K562 (cell line): ENCODE measurements around the gene PRKAR1B. TPM values are rescaled to one million over a fixed set of nuclear protein-coding genes. Genes with fewer than 3 reads are reported as not detected.

Experiments used
- ATAC-seq: fragments of 200-7000 bp; cut with Tn5 transposase; 3 replicates; pipeline ENCODE4 v1.9.1; 2020; ENCODE audit warnings: moderate library complexity
- BruUV-seq: library from RNA; stranded (reverse); fragments of 400-500 nt; replicated peaks from 2 replicates; lab custom pipeline; 2021; lab: Mats Ljungman, UMichigan
- CTCF ChIA-PET: fragments of 300-600 bp; formaldehyde crosslinking; extraction: SDS; loops from one replicate; lab custom pipeline; 2021; ENCODE audit warnings: low intra/inter-chr PET ratio; lab: Yijun Ruan, JAX
- POLR2A ChIA-PET: fragments of 300-600, 350-650 bp; sonication (Branson Sonifier 250); formaldehyde crosslinking; extraction: SDS; loops from one replicate; lab custom pipeline; 2021; ENCODE audit warnings: antibody characterized with exemption, inconsistent platforms; lab: Yijun Ruan, JAX
- DNase-seq, 4 experiments: peaks; one replicate each; pipeline versions ENCODE4 v3.0.0 to v3.0.0-alpha.2; 2011 to 2018; ENCODE audit warnings: low spot score in 3 of 4, mixed read lengths in 3 of 4; ENCODE audit errors: extremely low read depth in 1 of 4
- FAIRE-seq: peaks from 2 replicates; lab custom pipeline; 2011; peaks lifted over from hg19 to GRCh38; lab: Jason Lieb, UNC
- H2AFZ ChIP-seq: 2 replicates; pipeline ENCODE4 v1.6.0; 2011; ENCODE audit warnings: low read depth, low read length, control low read depth, inconsistent platforms
- H3K27ac ChIP-seq: fragments of 200-600 bp; 3 replicates; pipeline ENCODE4 v1.8.0; 2011; ENCODE audit warnings: low read depth, mild to moderate bottlenecking, control low read depth, inconsistent platforms, low read length, moderate library complexity, mixed read lengths; ENCODE audit errors: extremely low read depth
- H3K27me3 ChIP-seq, 2 experiments: fragments of 300-600 bp in 1 of 2; 2 replicates in 1 of 2; 3 replicates in 1 of 2; pipeline versions ENCODE4 v1.6.0 to v1.8.0; 2011; ENCODE audit warnings: inconsistent platforms in 2 of 2, low read length in 2 of 2, mild to moderate bottlenecking in 1 of 2, mixed read lengths in 1 of 2, moderate library complexity in 1 of 2; ENCODE audit not compliant: control insufficient read depth in 2 of 2, insufficient read depth in 2 of 2
- H3K36me3 ChIP-seq: fragments of 300-600 bp; 3 replicates; pipeline ENCODE4 v1.8.0; 2011; ENCODE audit warnings: mild to moderate bottlenecking, low read length, inconsistent platforms; ENCODE audit not compliant: control insufficient read depth, insufficient read depth
- H3K4me1 ChIP-seq, 2 experiments: fragments of 200-600 bp in 1 of 2; replicated peaks in 1 of 2; 2 replicates in 1 of 2; 3 replicates in 1 of 2; pipeline versions ENCODE4 v1.5.1 to v1.8.0; 2011; ENCODE audit warnings: inconsistent platforms in 2 of 2, low read length in 2 of 2, mild to moderate bottlenecking in 1 of 2, mixed read lengths in 1 of 2, moderate library complexity in 1 of 2; ENCODE audit not compliant: control insufficient read depth in 2 of 2, insufficient read depth in 2 of 2
- H3K4me2 ChIP-seq: 2 replicates; pipeline ENCODE4 v1.6.1; 2011; ENCODE audit warnings: low read length, control low read depth, inconsistent platforms, mixed read lengths; ENCODE audit not compliant: insufficient read depth
- H3K4me3 ChIP-seq: fragments of 200-600 bp; sonication (generic), shearing (Covaris generic); 2 replicates; pipeline ENCODE4 v1.5.1; 2016; ENCODE audit warnings: control low read depth, inconsistent platforms
- H3K79me2 ChIP-seq: fragments of 200-600 bp; 3 replicates; pipeline ENCODE4 v1.8.0; 2011; ENCODE audit warnings: low read length, inconsistent platforms; ENCODE audit not compliant: control insufficient read depth, insufficient read depth
- H3K9ac ChIP-seq, 2 experiments: 2 replicates each; pipeline versions ENCODE4 v1.6.0 to v1.6.1; 2011; ENCODE audit warnings: low read depth in 2 of 2, low read length in 2 of 2, control low read depth in 1 of 2, inconsistent platforms in 1 of 2, mild to moderate bottlenecking in 1 of 2, mixed read lengths in 1 of 2; ENCODE audit not compliant: insufficient read depth in 1 of 2
- H3K9me1 ChIP-seq: one replicate; pipeline ENCODE4 v1.6.0; 2011; ENCODE audit warnings: inconsistent platforms, mild to moderate bottlenecking, low read length, moderate library complexity; ENCODE audit not compliant: control insufficient read depth, insufficient read depth
- H3K9me3 ChIP-seq: replicated peaks from 2 replicates; pipeline ENCODE4 v1.5.1; 2011; ENCODE audit warnings: low read depth, low read length, inconsistent platforms; ENCODE audit not compliant: control insufficient read depth, insufficient read depth
- H4K20me1 ChIP-seq: replicated peaks from 2 replicates; pipeline ENCODE4 v1.6.1; 2011; ENCODE audit warnings: low read length, inconsistent platforms, mixed read lengths; ENCODE audit not compliant: control insufficient read depth, insufficient read depth
- DDX20 ChIP-seq: fragments of 450-650 bp; IDR thresholded peaks from 2 replicates; pipeline ENCODE4 v1.6.1; 2016; ENCODE audit warnings: missing genetic modification characterization, low read depth, mild to moderate bottlenecking, missing compliant biosample characterization, moderate library complexity
- GTF2B ChIP-seq: IDR thresholded peaks from 2 replicates; pipeline ENCODE4 v1.6.1; 2011; ENCODE audit not compliant: insufficient read length; ENCODE audit errors: extremely low read depth
- PHB ChIP-seq: fragments of 250-450 bp; sonication (Bioruptor Pico); IDR thresholded peaks from 2 replicates; pipeline ENCODE4 v1.5.0; 2021
- PURB ChIP-seq: sonication (generic); formaldehyde crosslinking; IDR thresholded peaks from 2 replicates; pipeline ENCODE4 v1.9.0; 2021; ENCODE audit warnings: low read depth, mild to moderate bottlenecking, missing genetic modification reagents
- ZNF165 ChIP-seq: fragments of 250-450 bp; sonication (Bioruptor Pico); IDR thresholded peaks from 2 replicates; pipeline ENCODE4 v1.4.0; 2020; ENCODE audit warnings: borderline replicate concordance
- ZNF224 ChIP-seq: sonication (generic); formaldehyde crosslinking; IDR thresholded peaks from 2 replicates; pipeline ENCODE4 v1.8.0; 2022; ENCODE audit warnings: mild to moderate bottlenecking, missing genetic modification reagents
- WGBS: fragments of 100-300 bp; shearing (Covaris generic); methylation state at CpG from one replicate; pipeline ENCODE4 v1.1.6; 2016; ENCODE audit warnings: low coverage, mixed read lengths; ENCODE audit not compliant: insufficient coverage; ENCODE audit errors: missing lambda C conversion rate; 5-methylcytosine and 5-hydroxymethylcytosine counted together
- in situ Hi-C: fragments of 300-500 bp; cut with MboI; formaldehyde crosslinking; loops from 4 replicates; pipeline ENCODE4 v1.15.0; 2018; ENCODE audit warnings: inconsistent platforms, mixed read lengths
- intact Hi-C: fragments of 100-400 bp; cut with micrococcal nuclease; formaldehyde crosslinking; loops from 2 replicates; pipeline ENCODE4 v1.14.2; 2022
- polyA plus RNA-seq, 8 experiments: library from polyadenylated mRNA; depleted of rRNA in 4 of 8; stranded (reverse) in 5 of 8; unstranded in 3 of 8; fragments of >200 nt; fragmentation: Nextera tagmentation in 2 of 8; fragmentation: Illumina TruSeq in 1 of 8; extraction: Ambion mirVana in 2 of 8; extraction: Trizol in 1 of 8; gene quantifications; 2 replicates each; pipeline versions ENCODE4 v1.2.1 to v1.2.3, GENCODE V29; 2011 to 2014; ENCODE audit warnings: inconsistent platforms in 1 of 8, missing spikeins in 1 of 8
- total RNA-seq, 7 experiments: library from RNA; depleted of rRNA in 6 of 7; stranded (reverse); fragments of >200 nt in 6 of 7; fragmentation: Illumina TruSeq in 2 of 7; extraction: Trizol in 2 of 7; gene quantifications; 2 replicates each; pipeline versions ENCODE4 v1.2.1 to v1.2.3, GENCODE V29; 2011 to 2021; ENCODE audit warnings: low replicate concordance in 1 of 7

The PRKAR1B gene
- total and polyA plus RNA-seq, 9 of the 15 experiments (the other 6 are each of a cell fraction or from before 2014, with no cell fraction given) = 0.99 to 30.5 (median 12.7) TPM

GRCh38 chr7:690478-691360 is 36.4 kb downstream of the PRKAR1B start:
- no peak overlapping the region for H2AFZ ChIP-seq
- no peak overlapping the region for H3K4me3 ChIP-seq
- ChIA-PET POLR2A (interaction anchor here (0.5 to 1.5 kb wide), 2 partner anchors 9 to 81 kb away, joined by 4 read pairs; no protein-coding TSS in a partner anchor), CTCF (no interaction called here)
- peaks cover 5% of the 10 kb centered on the region for H3K9me3 ChIP-seq
- H3K27ac ChIP-seq = no peak overlapping the region
- DNase-seq (no peak), ATAC-seq (no peak), FAIRE-seq (no peak)
- no peaks in the 10 kb centered on the region for H3K9me1 ChIP-seq
- H3K27me3 ChIP-seq = no peaks in the 10 kb centered on the region
- BruUV-seq = no TSS peak
- intact Hi-C loops (no loop called here), in situ Hi-C loops (no loop called here)
- 0 out of 3 replicates have a peak, but pooled peaks cover 3% of the 10 kb centered on the region for H3K36me3 ChIP-seq
- H3K79me2 ChIP-seq = no peaks in the 10 kb centered on the region
- no peak overlapping the region for H3K4me2 ChIP-seq
- no peak overlapping the region for H3K9ac ChIP-seq
- H4K20me1 ChIP-seq = no peaks in the 10 kb centered on the region
- TF ChIP-seq ZNF224 (CRISPR knock-in tag) = no peak
- no peak for TF ChIP-seq DDX20 (tag)
- TF ChIP-seq ZNF165 (CRISPR knock-in tag) = no peak
- no peak for TF ChIP-seq GTF2B
- TF ChIP-seq PURB (CRISPR knock-in tag) = no peak
- no peak for TF ChIP-seq PHB (CRISPR knock-in tag)
- 91% methylated on average over 27 of the region's 27 CpGs for WGBS
- no peaks in the 10 kb centered on the region for H3K4me1 ChIP-seq
